Tibial nerve (tissue), 4 donors: Measurements from ENCODE around the gene GOSR1. TPM values are rescaled to one million over a fixed set of nuclear protein-coding genes. Genes with fewer than 3 reads are reported as not detected.
"Not testable (repeated sequence)": the region's sequence is repeated elsewhere in the genome, so short reads cannot be mapped to it uniquely, and the experiment has no call there.

Experiments used
- DNase-seq, 2 donors: peaks; one replicate each; pipeline ENCODE4 v3.0.0-alpha.2; 2019; ENCODE audit warnings: low spot score in 2 of 2
- H3K27ac ChIP-seq, 4 donors: fragments of 200-600 bp; sonication (generic) in 3 of 4; one replicate each; pipeline ENCODE4 v1.5.1; 2017 to 2019; ENCODE audit warnings: mild to moderate bottlenecking in 1 of 4
- H3K27me3 ChIP-seq, 2 donors: fragments of 200-600 bp; sonication (generic) in 1 of 2; one replicate each; pipeline versions ENCODE4 v1.5.1 to v1.6.0; 2017 to 2019
- H3K36me3 ChIP-seq, 3 donors: fragments of 200-600 bp; sonication (generic); one replicate each; pipeline ENCODE4 v1.5.1; 2018 to 2019
- H3K4me1 ChIP-seq, 4 donors: fragments of 200-600 bp; sonication (generic) in 3 of 4; one replicate each; pipeline ENCODE4 v1.5.1; 2017 to 2019
- H3K4me3 ChIP-seq, 4 donors: fragments of 200-600 bp; sonication (generic) in 3 of 4; one replicate each; pipeline ENCODE4 v1.5.1; 2017 to 2019; ENCODE audit warnings: mild to moderate bottlenecking in 1 of 4, moderate library complexity in 1 of 4
- H3K9me3 ChIP-seq, 4 donors: fragments of 200-600 bp; sonication (generic) in 3 of 4; one replicate each; pipeline ENCODE4 v1.5.1; 2017 to 2019
- EP300 ChIP-seq, 2 donors: sonication (generic); formaldehyde crosslinking; IDR thresholded peaks; one replicate each; pipeline ENCODE4 v1.6.1; 2017; ENCODE audit warnings: antibody characterized with exemption in 2 of 2, mild to moderate bottlenecking in 1 of 2
- POLR2A ChIP-seq, 2 donors: fragments of 450-650 bp; IDR thresholded peaks; one replicate each; pipeline ENCODE4 v1.6.1; 2017; ENCODE audit warnings: antibody characterized with exemption in 2 of 2, mild to moderate bottlenecking in 2 of 2, moderate library complexity in 2 of 2
- WGBS, 2 donors: methylation state at CpG; one replicate each; pipeline ENCODE4 v1.1.5; 2018; 5-methylcytosine and 5-hydroxymethylcytosine counted together
- total RNA-seq, 4 donors: library from RNA; depleted of rRNA; stranded (reverse); fragments of >200 nt; gene quantifications; one replicate each; pipeline ENCODE4 v1.1.0, GENCODE V29; 2016
- TF ChIP-seq, protein P1 (sequence below), 5 experiments: fragments of 200-600 bp in 3 of 5; fragments of 450-650 bp in 2 of 5; sonication (generic) in 3 of 5; IDR thresholded peaks; one replicate each; pipeline ENCODE4 v1.5.1; 2016 to 2019; ENCODE audit warnings: antibody characterized with exemption in 5 of 5, mild to moderate bottlenecking in 3 of 5, moderate library complexity in 2 of 5

GOSR1 gene
- total RNA-seq, 4 donors from 2014 or later: 20.7 to 37.1 (median 26.4) TPM

DNA sequence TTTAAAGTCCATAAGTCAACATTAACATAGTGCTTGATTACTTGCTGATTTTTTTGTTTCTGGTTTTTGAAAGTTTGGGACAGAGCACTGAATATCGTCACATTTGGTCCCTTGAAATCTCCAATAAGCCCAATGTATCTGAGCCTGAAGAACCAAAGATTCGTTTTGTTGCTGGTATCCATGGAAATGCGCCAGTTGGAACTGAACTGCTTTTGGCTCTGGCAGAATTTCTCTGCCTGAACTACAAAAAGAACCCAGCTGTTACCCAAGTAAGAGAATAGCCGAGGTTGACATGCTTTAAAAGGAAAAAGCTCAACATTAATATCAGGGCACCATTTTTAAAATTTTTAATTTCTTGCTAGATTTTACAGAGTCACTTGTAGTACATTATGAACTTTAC, 27.7 kb upstream of the GOSR1 start:
- TF ChIP-seq, protein P1, sequence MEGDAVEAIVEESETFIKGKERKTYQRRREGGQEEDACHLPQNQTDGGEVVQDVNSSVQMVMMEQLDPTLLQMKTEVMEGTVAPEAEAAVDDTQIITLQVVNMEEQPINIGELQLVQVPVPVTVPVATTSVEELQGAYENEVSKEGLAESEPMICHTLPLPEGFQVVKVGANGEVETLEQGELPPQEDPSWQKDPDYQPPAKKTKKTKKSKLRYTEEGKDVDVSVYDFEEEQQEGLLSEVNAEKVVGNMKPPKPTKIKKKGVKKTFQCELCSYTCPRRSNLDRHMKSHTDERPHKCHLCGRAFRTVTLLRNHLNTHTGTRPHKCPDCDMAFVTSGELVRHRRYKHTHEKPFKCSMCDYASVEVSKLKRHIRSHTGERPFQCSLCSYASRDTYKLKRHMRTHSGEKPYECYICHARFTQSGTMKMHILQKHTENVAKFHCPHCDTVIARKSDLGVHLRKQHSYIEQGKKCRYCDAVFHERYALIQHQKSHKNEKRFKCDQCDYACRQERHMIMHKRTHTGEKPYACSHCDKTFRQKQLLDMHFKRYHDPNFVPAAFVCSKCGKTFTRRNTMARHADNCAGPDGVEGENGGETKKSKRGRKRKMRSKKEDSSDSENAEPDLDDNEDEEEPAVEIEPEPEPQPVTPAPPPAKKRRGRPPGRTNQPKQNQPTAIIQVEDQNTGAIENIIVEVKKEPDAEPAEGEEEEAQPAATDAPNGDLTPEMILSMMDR (IDR thresholded peaks at IDR 0.05): no peak
- TF ChIP-seq EP300 (IDR thresholded peaks at IDR 0.05) (no peak), POLR2A (IDR thresholded peaks at IDR 0.05) (no peak)
- Histone ChIP-seq H3K36me3 (peaks cover 0 to 65% (median 2%) of the 10 kb centered on the region in 3 donors), H3K27ac (no peak overlapping the region), H3K4me3 (no peak overlapping the region), H3K4me1 (peaks cover 0 to 3% (median 1%) of the 10 kb centered on the region in 4 donors), H3K9me3 (no peaks in the 10 kb centered on the region), H3K27me3 (no peaks in the 10 kb centered on the region)
- 44 to 50% methylated on average over 4 of the region's 4 CpGs for WGBS, 2 donors
- DNase-seq: no peak

DNA sequence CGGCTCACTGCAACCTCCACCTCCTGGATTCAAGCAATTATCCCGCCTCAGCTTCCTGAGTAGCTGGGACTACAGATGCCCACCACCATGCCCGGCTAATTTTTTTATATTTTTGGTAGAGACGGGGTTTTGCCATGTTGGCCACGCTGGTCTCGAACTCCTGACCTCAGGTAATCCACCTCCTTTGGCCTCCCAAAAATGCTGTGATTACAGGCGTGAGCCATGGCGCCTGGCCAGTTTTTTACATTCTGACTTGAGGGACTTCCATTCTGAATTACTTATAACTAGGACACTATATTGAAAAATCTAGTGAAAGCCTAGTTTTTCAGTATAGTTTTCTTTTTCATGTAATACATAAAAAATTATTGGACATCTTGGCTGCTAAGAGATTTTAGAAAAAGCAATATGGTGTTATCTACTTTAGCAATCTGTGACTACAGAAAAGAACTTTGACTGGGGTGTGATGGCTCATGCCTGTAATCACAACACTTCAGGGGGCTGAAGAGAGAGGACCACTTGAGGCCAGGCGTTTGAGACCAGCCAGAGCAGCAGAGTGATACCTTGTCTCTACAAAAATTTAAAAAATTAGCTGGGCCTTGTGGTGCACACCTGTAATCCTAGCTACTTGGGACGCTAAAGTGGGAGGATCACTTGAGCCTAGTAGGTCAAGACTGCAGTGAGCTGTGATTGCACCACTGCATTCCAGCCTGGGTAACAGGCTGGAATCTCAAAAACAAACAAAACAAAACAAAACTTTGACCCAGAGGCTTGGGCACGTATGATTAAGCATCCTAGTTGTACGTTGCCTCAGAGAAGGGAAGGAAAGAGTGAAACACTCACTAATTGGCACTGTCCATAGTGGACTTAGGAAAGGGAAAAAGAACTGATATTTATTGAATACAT, 26.8 kb upstream of the GOSR1 start:
- no peak for DNase-seq
- Histone ChIP-seq H3K4me3 (no peak overlapping the region), H3K4me1 (peaks cover 0 to 3% (median 1%) of the 10 kb centered on the region in 4 donors), H3K9me3 (no peaks in the 10 kb centered on the region), H3K27ac (no peak overlapping the region), H3K27me3 (no peaks in the 10 kb centered on the region), H3K36me3 (peaks cover 0 to 65% (median 2%) of the 10 kb centered on the region in 3 donors)
- WGBS, 2 donors: 90 to 92% methylated on average over 12 of the region's 12 CpGs
- TF ChIP-seq, protein P1 (IDR thresholded peaks at IDR 0.05): no peak
- no peak for TF ChIP-seq EP300 (IDR thresholded peaks at IDR 0.05)

DNA sequence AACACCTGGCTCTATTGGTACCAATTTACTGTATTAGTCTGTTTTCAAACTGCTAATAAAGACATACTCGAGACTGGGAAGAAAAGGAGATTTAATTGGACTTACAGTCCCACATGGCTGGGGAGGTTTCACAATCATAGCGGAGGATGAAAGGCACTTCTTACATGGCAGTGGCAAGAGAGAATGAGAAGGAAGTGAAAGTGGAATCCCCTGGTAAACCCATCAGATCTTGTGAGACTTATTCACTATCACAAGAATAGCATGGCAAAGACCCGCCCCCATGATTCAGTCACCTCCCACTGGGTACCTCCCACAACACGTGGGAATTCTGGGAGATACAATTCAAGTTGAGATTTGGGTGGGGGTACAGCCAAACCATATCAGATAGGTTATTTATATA, 22.6 kb upstream of the GOSR1 start:
- 84 to 89% methylated on average over 4 of the region's 4 CpGs for WGBS, 2 donors

DNA sequence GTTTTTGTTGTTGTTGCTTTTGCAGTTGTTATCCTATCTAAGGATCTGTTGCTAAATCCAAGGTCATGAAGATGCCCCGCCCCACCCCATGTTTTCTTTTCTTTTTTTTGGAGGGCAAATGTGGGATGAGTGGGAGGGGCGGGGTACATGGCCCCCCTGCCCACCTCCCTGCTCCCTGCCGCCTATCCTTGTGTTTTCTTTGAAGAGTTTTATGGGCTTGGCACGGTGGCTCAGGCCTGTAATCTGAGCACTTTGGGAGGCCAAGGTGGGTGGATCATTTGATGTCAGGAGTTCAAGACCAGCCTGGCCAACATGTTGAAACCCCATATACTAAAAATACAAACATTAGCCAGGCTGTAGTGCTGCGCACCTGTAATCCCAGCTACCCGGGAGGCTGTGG, 18.8 kb upstream of the GOSR1 start:
- Histone ChIP-seq H3K4me3 (no peak overlapping the region), H3K9me3 (no peaks in the 10 kb centered on the region), H3K4me1 (no peaks in the 10 kb centered on the region), H3K27me3 (no peaks in the 10 kb centered on the region), H3K27ac (no peak overlapping the region), H3K36me3 (peaks cover 2 to 76% (median 5%) of the 10 kb centered on the region in 3 donors)
- TF ChIP-seq EP300 (IDR thresholded peaks at IDR 0.05): no peak
- TF ChIP-seq POLR2A (IDR thresholded peaks at IDR 0.05): no peak
- TF ChIP-seq, protein P1 (IDR thresholded peaks at IDR 0.05): no peak
- no peak for DNase-seq
- 82 to 90% methylated on average over 6 of the region's 6 CpGs for WGBS, 2 donors

More for the DNA sequence above, 22.6 kb upstream of the GOSR1 start:
- Histone ChIP-seq H3K4me3 (no peak overlapping the region), H3K27ac (no peak overlapping the region), H3K27me3 (no peaks in the 10 kb centered on the region), H3K9me3 (no peaks in the 10 kb centered on the region), H3K4me1 (peaks cover 0 to 2% (median under 1%) of the 10 kb centered on the region in 4 donors), H3K36me3 (peaks cover 2 to 83% (median 5%) of the 10 kb centered on the region in 3 donors)
- DNase-seq: no peak
- TF ChIP-seq EP300 (IDR thresholded peaks at IDR 0.05): no peak
- TF ChIP-seq, protein P1 (IDR thresholded peaks at IDR 0.05): no peak
- TF ChIP-seq POLR2A (IDR thresholded peaks at IDR 0.05): no peak

DNA sequence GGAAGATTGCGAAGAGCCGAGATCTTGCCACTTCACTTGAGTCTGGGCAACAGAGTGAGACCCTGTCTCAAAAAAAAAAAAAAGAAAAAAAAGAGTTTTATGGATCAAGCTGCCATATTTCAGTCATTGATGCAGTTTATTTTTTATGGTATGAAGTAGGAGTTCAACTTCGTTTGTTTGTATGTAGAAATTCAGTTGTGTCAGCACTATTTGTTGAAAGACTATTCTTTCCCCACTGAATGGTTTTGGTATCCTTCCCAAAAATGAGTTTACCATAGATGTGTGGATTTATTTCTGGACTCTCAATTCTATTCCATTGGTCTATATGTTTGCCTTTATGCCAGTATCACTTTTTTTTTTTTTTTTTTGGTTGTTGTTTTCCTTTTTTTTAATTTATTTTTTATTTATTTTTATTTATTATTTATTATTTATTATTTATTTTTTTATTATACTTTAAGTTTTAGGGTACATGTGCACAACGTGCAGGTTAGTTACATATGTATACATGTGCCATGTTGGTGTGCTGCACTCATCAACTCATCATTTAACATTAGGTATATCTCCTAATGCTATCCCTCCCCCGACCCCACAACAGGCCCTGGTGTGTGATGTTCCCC, 18.3 kb upstream of the GOSR1 start:
- not testable (repeated sequence) for H3K27me3 ChIP-seq, H3K9me3 ChIP-seq, DNase-seq, H3K4me1 ChIP-seq, H3K27ac ChIP-seq, H3K4me3 ChIP-seq
- H3K36me3 ChIP-seq: peaks cover 2 to 72% (median 5%) of the 10 kb centered on the region in 3 donors
- 81 to 86% methylated on average over 5 of the region's 5 CpGs for whole genome bisulfite sequencing, 2 donors
